Stimulated activated CD8-positive, alpha-beta memory T cell treated with anti-CD3 and anti-CD28 coated beads, Interleukin-2, amount 100 ng/mL, for 1 hour (primary cell): ENCODE measurements around the gene NAT14.
A peak's percentile ranks its signal among the peaks of the same experiment; 100 is the strongest.

ENCODE experiments used
- DNase-seq, 2 donors: peaks; one replicate each; pipeline ENCODE4 v3.0.0-alpha.2; 2020; ENCODE audit warnings: low read depth in 2 of 2

NAT14 gene

DNA sequence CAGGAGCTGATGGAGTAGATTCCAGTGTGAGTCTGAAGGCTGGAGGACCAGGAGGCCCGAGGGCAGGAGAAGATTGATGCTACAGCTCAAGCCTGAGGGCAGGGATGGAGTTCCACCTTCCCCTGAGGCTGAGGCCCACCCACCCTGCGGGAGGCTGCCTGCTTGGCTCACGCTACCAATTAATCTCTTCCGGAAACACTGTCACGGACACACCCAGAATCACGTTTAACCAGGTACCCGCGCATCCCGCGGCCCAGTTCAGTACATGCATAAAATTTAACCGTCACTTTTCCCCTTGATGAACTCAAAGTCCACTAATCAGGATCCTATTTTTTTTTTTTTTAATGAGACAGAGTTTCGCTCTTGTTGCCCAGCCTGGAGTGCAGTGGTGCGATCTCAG is 13.7 kb upstream of the NAT14 start:
- no peak for DNase-seq

DNA sequence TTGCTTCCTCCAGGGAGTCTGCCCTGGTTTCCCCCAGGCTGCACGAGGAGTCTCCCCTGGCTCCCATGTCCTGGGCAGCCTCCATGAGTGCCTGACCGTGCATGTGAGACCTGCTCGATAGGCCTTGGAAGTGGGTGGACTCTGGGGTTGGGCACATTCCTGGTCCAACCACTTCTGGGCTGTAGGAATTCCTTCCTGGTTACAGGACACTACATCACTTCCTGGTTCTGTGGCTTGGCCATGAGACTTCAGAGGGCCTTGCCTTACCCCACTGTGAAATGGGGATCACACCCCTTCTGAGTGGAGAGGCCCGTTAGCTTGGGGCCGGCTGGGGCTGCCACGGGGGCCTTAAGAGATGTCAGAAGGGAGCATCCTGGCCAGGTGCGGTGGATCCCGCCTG is 12.5 kb upstream of the NAT14 start:
- DNase-seq = no peak

DNA sequence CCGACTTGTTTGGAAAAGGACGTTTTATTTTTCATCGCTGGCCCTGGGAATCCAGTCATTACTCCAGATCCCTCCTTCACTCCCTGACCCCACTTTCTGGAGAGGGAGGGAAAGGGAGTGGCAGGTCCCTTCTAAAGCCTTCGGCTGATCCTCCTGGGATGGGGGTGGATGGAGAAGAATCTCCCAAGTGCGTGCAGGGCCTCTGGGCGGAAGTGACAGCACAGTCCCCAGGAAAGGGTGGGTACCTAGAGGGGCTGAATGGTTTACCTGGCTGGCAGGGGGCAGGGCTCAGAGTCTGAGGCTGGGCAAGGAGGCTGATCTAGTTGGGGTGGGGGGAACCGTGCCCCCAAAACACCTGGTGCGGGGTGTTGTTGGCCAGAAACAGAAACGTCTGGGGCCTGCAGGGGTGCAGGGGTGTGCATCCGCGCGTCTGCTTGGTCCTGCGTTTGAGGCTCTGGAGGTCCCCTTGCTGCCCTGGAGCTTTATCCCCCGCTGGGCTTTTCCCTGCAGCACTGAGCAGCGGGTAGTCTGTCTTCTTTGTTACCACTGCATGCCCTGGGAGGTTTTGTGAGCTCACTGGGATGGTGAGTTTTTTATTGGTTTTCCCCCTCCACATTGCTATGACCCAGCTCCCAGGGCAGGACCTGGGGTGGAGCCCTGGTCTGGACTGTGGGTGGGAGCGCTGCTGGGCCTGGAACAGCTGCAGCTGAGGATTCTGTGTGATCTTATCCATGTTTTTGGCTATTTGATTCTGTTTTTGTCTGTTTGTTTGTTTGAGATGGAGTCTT is 11.6 kb upstream of the NAT14 start:
- no peak for DNase-seq

DNA sequence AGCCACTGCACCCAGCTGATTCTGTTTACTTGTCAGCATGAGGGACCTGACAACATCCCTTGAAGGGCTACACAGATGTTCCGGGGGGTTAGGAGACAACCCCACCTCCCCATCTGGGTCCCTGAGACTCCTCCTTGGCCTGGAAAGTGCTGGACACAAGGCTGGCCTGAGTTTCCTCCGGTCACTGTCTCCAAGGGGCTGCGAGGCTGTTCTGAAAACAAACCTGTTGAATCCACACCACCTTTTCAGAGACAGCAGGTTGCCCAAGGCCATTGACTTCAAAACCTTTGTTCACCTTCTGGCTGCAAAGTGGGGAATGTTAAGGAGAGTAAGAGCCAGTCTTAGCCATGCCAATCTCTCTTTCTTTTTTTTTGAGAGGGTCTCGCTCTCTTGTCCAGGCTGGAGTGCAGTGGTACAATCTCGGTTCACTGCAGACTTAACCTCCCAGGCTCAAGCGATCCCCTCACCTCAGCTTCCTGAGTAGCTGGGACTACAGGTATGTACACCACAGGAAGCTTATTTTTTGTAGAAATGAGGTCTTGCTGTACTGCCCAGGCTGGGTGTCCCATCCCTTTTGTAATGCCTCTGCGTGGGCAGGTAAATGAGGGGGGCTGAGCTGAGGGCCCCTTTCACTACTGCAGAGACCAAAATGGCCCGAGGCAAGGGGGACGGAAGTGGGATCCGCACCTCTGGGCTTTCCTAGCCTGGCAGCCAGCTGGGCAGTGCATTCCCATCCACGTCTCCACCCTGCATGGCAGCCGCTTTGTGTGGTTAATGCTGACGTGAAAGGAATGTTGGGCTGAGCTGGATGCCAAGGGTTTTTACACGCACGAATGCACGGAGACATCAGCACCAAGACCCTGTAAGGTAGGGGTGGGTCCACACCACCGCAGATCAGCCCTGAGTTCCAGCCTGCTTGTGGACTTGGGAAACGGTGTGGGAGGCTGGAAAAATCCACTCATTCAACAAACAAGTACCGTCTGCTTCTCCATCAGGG is 10.4 kb upstream of the NAT14 start:
- DNase-seq = no peak

DNA sequence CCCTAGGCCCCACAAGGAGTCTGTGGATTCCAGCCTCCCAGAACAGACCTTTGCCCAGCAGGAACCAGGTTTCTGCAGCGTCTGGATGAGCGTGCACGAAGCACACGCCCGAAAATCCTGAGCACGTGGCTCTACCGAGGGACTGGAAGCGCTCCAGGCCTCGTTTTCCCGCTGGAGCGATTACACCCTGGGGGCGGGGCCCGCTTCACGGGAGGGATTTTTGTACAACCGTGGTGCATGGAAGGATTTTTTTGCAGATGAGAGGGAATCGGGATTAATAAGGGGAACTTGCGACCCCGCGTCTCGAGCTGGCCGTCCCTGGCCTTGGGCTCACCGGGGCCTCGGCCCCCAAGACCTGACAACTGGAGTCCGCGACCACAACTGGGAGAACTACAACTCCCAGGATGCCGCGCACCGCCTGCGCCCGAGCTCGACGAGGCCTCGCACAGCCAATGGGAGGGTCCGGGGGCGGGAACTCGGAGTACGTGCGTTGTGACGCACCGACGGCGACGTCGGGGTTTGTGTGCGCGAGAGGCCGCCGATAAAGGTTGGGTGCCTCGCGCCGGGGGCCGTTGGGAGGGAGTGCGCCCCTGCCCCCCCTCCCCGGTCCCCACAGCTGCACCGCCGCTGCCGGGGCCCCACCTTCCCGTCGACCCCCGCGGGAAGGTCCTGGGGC is 8.8 kb upstream of the NAT14 start, which contains the start of gene ZNF628:
ZNF628 (plus strand) TSS at position 518 of the 676 bp plus-strand sequence. CDS start 3,294 bp downstream, outside the sequence.
- peak; percentile 93 to 96 for DNase-seq

DNA sequence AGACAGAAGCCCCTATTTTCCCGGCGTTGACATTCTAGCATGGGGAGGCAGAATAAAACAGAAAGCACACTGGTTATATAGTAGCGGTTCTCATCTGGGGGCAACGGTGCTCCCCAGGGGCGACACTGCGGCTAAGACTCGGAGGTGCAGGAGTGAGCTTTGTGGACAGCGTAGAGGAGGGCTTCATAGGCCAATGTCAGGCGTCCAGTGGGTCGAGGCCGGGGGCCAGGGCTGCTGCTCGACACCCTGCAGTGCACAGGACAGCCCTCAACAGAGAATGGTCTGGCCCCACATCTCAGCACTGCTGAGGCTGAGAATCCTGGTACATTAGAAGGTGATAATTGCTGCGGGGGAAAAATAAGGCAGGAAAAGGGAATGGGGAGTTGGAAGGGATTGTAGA is 7.1 kb upstream of the NAT14 start:
- no peak for DNase-seq

DNA sequence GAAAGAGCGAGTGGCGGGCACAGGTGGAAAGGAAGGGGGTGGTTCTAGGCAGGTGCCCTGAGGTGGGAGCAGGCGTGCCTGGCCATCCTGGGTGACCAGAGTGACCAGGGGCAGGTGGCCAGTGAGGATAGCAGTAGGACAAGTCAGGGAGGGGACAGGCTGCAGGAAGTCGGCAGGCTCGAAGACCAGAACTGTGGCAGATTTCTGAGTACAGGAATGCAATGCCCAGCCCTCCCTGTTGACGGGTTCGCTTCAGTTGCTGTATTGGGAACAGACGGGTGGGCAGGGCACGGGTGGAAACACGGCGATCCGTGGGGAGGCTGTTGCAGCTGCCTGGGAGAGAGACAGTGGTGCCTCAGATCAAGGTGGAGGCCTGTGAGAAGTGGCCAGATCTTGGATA is 6.6 kb upstream of the NAT14 start:
- no peak for DNase-seq

DNA sequence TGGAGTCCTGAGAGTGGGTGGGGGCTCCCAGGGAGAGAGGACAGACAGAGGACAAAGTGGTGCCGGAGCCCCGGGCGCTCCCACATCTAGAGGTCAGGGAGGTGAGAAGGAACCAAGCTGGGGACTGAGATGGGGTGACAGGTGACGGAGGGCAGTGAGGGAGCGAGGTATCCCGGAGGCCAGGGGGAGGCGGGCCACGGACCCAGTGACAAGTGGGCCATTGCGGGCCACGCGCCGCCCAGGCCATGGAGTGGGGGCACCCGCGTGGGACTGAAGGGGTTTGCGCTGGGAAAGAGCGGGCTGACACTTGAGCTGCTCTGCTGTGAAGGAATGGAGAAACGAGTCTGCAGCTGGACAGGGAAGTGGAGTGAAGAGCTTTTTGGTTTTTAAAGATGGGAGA is 5.9 kb upstream of the NAT14 start:
- no peak for DNase-seq

DNA sequence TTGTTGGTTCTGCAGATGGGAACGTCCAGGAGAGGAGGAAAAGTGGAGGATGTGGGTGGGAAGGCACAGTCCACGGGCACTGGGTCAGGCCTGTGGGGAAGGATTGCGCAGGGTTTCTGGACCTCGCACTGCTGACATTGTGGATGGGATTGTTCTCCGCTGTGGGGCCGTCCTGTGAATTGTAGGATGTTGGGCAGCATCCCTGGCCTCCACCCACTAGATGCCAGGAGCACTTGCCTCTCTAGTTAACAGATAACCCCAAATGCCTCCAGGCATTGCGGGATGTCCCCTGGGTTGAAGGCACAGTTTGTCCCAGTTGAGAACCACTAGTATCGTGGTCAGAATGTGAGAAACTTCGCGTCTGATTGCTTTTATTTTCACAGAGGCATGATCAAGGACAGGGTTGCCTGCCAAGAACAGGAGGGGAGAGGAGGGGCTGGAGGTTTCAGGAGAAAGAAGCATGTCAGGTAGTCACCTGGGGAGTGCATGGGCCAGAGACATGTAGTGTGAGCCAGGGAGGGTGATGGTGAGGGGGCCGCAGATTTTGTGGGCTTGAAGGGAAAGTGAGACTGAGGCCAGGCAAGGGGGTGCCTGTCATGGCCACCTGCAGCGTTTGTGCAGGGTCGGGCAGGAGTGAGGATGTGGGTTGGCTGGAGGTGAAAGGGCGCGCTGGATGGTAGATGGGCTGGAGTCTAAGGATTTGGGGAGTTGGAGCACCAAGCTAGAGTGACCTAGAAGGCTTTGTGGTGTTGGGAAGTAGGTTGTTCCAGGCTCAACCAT is 5.3 kb upstream of the NAT14 start:
- DNase-seq = no peak

DNA sequence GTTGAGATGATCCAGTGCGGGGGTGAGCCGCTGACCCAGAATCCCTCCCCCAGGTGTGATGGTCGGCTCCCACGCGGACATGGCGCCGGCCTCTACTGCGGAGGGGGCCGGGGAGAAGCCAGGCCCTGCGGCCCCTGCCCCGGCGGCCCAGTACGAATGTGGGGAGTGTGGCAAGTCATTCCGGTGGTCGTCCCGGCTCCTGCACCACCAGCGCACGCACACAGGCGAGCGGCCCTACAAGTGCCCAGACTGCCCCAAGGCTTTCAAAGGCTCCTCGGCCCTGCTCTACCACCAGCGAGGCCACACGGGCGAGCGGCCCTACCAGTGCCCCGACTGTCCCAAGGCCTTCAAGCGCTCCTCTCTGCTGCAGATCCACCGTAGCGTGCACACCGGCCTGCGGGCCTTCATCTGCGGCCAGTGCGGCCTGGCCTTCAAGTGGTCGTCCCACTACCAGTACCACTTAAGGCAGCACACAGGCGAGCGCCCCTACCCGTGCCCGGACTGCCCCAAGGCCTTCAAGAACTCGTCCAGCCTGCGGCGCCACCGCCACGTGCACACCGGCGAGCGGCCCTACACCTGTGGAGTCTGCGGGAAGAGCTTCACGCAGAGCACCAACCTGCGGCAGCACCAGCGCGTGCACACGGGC is 3.7 kb upstream of the NAT14 start:
- no peak for DNase-seq

DNA sequence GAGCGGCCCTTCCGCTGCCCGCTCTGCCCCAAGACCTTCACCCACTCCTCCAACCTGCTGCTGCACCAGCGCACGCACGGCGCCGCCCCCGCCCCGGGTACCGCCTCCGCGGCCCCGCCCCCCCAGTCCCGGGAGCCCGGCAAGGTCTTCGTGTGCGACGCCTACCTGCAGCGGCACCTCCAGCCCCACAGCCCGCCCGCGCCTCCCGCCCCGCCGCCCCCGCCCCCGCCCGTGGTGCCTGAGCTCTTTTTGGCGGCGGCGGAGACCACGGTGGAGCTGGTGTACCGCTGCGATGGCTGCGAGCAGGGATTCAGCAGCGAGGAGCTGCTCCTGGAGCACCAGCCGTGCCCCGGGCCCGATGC is 3.2 kb upstream of the NAT14 start:
- no peak for DNase-seq

DNA sequence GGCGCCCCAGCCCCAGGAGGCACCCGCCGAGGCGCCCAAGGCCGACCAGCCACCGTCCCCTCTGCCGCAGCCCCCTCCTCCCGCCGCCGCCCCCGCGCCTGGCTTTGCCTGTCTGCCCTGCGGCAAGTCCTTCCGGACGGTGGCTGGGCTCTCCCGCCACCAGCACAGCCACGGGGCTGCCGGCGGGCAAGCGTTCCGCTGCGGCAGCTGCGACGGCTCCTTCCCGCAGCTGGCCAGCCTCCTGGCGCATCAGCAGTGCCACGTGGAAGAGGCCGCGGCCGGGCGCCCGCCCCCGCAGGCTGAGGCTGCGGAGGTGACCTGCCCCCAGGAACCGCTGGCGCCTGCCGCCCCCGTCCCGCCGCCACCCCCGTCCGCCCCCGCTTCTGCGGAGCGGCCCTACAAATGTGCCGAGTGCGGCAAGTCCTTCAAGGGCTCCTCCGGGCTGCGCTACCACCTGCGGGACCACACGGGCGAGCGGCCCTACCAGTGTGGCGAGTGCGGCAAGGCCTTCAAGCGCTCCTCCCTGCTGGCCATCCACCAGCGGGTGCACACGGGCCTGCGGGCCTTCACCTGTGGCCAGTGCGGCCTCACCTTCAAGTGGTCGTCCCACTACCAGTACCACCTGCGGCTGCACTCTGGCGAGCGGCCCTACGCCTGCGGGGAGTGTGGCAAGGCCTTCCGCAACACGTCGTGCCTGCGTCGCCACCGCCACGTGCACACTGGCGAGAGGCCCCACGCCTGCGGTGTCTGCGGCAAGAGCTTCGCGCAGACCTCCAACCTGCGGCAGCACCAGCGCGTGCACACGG is 2.6 kb upstream of the NAT14 start:
- DNase-seq = no peak

DNA sequence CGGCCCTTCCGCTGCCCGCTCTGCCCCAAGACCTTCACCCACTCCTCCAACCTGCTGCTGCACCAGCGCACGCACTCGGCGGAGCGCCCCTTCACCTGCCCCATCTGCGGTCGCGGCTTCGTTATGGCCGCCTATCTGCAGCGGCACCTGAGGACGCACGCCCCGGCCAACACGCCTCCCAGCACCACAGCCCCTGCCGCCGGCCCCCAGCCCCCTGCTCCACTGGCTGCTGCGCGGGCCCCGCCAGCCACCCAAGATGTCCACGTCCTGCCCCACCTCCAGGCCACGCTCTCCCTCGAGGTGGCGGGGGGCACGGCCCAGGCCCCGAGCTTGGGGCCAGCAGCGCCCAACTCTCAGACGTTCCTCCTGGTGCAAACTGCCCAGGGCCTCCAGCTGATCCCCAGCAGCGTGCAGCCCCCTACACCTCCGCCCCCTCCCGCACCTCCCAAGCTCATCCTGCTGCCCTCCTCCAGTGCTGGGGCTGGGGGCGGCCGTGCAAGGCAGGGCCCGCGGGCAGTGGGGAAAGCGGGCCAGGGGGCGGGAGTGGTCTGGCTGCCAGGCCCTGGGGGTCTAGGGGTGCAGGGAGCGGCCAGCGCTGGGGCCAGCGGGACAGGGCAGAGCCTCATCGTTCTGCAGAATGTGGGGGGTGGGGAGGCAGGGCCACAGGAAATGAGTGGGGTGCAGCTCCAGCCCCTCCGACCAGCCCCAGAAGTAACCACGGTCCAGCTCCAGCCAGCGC is 1.9 kb upstream of the NAT14 start:
- DNase-seq = no peak

DNA sequence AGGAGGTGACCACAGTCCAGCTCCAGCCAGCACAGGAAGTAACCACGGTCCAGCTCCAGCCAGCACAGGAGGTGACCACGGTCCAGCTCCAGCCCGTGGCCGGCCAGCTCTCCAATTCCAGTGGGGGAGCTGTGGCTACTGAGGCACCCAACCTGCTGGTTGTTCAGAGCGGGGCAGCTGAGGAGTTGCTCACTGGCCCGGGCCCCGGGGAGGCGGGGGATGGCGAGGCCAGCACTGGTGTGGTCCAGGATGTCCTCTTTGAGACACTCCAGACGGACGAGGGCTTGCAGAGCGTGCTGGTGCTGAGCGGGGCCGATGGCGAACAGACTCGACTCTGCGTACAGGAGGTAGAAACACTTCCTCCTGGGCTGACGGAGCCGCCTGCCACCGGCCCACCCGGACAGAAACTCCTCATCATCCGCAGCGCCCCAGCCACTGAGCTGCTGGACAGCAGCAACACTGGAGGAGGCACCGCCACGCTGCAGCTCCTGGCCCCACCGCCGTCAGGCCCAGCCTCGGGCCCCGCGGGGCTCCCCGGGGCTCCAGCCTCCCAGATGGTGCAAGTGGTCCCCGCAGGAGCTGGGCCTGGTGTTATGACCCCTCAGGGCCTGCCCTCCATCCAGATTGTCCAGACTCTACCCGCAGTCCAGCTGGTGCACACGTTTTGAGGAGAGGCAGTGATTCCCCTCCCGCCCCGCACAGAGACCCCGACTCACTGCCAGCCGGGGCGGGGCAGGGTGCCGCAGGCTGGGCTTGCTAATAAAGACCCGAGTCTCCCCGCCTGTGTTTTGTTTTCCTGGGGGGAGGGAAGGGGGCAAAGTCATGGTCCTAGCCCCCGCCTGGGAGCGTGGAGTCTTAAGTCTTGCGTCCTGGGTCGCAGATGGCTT is 1.0 kb upstream of the NAT14 start:
- DNase-seq = no peak

DNA sequence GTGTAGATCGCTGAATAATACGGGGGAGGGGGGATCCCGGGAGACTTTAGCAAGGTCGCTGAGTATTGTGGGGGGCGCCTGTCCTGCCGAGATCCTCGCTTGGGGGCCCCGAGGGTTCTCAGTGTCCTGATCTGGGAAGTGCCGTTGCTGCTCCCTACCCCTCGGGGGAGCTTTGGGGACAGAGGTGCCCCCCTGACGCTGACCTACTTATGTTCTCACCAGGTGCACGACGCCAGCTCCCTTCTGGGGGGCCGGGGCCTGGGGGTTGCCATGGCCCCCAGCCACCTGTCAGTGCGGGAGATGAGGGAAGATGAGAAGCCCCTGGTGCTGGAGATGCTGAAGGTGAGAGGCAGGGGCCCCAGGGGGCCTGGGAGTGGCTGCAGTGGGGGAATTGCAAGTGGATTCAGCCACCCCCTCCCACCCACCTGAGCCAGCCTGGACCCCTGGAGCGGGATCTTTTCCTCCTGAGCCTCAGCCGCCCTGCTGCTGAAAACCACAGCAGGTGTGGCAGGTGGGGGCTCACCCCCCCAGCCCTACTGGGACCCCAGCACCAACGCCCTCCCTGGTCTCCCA is 537 bp downstream of the NAT14 start:
- no peak for DNase-seq

DNA sequence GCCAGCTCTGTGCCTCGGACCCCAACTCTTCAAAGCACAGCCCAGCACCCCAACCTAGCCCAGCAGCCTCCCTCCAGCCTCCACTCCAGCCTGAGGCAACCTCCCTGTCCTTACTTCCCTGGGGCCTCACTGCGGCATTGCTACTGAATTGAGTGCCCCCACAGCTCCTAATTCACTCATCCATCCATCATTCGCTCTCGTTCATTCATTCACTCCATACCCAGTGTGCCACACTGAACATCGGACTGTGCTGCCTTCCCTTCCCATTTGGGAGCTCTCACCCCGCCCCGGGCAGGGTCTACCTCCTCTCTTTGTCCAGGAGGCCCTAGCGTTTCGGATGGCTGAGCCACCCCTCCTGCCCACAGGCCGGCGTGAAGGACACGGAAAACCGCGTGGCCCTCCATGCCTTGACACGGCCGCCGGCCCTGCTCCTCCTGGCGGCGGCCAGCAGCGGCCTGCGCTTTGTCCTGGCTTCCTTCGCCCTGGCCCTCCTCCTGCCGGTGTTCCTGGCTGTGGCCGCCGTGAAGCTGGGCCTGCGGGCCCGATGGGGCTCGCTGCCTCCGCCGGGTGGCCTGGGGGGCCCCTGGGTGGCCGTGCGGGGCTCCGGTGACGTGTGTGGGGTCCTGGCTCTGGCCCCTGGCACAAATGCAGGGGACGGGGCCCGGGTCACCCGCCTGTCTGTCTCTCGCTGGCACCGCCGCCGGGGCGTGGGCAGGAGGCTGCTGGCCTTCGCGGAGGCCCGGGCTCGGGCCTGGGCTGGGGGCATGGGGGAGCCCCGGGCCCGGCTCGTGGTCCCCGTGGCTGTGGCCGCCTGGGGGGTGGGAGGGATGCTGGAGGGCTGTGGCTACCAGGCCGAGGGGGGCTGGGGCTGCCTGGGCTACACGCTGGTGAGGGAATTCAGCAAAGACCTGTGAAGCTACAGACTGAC is 1.3 kb downstream of the NAT14 start:
- no peak for DNase-seq
